ENCODE results near the gene ZNF391. TPM values are rescaled to one million over a fixed set of nuclear protein-coding genes. Genes with fewer than 3 reads are reported as not detected.
"Not testable (repeated sequence)": the region's sequence is repeated elsewhere in the genome, so short reads cannot be mapped to it uniquely, and the experiment has no call there.

Gene ZNF391
- total RNA-seq, 1 donor from 2014 or later = 7.2 TPM

DNA sequence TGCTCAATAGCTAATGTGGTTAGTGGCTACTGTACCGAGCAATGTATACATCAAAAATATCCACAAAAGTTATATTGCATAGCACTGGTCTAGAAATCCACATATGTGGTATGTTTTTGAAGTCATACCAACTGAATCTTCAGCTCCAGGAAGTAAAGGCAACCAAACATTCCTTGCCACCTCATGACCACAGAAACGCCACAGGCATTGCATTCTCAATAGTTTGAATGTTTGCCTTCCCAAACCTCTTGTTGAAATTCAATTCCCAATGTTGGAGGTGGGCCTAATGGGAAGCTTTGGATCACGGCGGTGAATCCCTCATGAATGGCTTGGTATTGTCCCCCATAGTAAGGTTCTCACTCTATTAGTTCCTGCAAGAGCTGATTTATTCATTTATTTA is 18.2 kb upstream of the ZNF391 start:
- no peak overlapping the region for H3K9ac ChIP-seq (ENCODE audit: low read length)
- no peak overlapping the region for H3K27ac Mint-ChIP-seq (ENCODE audit: unreplicated experiment)
- no peak for DNase-seq (ENCODE audit: low read depth)
- H3K4me3 Mint-ChIP-seq (ENCODE audit: unreplicated experiment) = no peak overlapping the region
- peaks cover 25% of the 10 kb centered on the region for H3K9me3 Mint-ChIP-seq (ENCODE audit: unreplicated experiment)
- H3K4me1 Mint-ChIP-seq (ENCODE audit: low read depth, unreplicated experiment) = no peaks in the 10 kb centered on the region
- peaks cover 3% of the 10 kb centered on the region for H3K36me3 Mint-ChIP-seq (ENCODE audit: low read depth, unreplicated experiment)
- peaks cover 3% of the 10 kb centered on the region for H3K9me3 ChIP-seq (ENCODE audit: insufficient read depth, low read depth, low read length)
- H3K27me3 ChIP-seq (ENCODE audit: insufficient read depth, low read length) = peaks cover 2% of the 10 kb centered on the region
- TF ChIP-seq, protein P1, sequence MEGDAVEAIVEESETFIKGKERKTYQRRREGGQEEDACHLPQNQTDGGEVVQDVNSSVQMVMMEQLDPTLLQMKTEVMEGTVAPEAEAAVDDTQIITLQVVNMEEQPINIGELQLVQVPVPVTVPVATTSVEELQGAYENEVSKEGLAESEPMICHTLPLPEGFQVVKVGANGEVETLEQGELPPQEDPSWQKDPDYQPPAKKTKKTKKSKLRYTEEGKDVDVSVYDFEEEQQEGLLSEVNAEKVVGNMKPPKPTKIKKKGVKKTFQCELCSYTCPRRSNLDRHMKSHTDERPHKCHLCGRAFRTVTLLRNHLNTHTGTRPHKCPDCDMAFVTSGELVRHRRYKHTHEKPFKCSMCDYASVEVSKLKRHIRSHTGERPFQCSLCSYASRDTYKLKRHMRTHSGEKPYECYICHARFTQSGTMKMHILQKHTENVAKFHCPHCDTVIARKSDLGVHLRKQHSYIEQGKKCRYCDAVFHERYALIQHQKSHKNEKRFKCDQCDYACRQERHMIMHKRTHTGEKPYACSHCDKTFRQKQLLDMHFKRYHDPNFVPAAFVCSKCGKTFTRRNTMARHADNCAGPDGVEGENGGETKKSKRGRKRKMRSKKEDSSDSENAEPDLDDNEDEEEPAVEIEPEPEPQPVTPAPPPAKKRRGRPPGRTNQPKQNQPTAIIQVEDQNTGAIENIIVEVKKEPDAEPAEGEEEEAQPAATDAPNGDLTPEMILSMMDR (IDR thresholded peaks at IDR 0.05; ENCODE audit: insufficient read depth, low read depth, low read length) = no peak
- TF ChIP-seq EZH2 (IDR thresholded peaks at IDR 0.05; ENCODE audit: insufficient read depth, low read length) = no peak
- H4K20me1 ChIP-seq (ENCODE audit: insufficient read depth, low read length) = no peaks in the 10 kb centered on the region
- no peaks in the 10 kb centered on the region for H3K36me3 ChIP-seq (ENCODE audit: insufficient read depth, low read length)
- no peak overlapping the region for H3K27ac ChIP-seq (ENCODE audit: low read depth, low read length)
- H3K4me2 ChIP-seq (ENCODE audit: low read length) = no peak overlapping the region
- H3K27me3 Mint-ChIP-seq (ENCODE audit: low read depth, unreplicated experiment) = no peaks in the 10 kb centered on the region
- H2AFZ ChIP-seq (ENCODE audit: low read depth, low read length) = no peak overlapping the region
- no peaks in the 10 kb centered on the region for H3K79me2 ChIP-seq (ENCODE audit: insufficient read depth, low read length)
- no peak overlapping the region for H3K4me3 ChIP-seq (ENCODE audit: insufficient read depth, low read depth, low read length)
- no peaks in the 10 kb centered on the region for H3K4me1 ChIP-seq (ENCODE audit: insufficient read depth, low read length)
- no peak for FAIRE-seq

DNA sequence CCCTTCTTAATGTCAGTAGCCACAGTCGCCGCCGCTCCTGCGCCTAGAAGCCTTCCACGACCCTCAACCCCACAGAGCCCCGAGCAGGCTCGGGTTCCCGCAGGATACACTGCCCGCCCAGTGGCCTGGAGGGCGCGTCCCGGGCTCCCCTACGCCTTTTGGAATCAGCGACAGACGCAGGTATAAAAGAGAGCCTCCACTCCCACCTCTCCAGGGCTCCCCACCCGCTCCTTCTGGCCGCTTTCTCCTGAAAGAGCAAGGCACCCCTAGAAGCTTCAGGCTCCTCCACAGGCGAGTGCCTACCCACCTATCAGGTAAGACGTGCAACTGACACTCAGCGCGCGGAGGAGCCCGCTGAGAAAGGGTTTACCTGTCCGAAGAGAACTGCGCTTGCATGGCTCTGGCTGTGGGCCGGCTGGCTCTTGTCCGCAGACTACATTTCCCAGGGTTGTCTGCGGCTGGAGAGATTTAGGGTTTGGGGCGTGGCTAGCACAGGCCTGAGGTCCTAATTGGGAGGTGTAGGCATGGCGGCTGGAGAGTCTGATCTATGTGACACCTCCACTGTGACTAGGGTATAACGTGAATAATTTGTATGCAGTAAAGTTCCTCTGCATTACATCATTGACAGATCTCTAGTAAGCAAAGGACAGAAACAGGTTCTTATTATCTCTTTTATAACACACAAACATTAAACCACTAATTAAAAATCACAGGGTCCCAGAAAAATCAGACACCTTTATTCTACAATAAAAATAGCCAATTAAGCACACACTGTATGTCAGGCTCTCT is 13.5 kb upstream of the ZNF391 start:
- Histone ChIP-seq H4K20me1 (ENCODE audit: insufficient read depth, low read length) (no peaks in the 10 kb centered on the region), H3K27ac (ENCODE audit: low read depth, low read length) (no peak overlapping the region), H3K9ac (ENCODE audit: low read length) (no peak overlapping the region), H3K27me3 (ENCODE audit: insufficient read depth, low read length) (peaks cover 2% of the 10 kb centered on the region), H2AFZ (ENCODE audit: low read depth, low read length) (peak overlapping the region; percentile 94), H3K4me1 (ENCODE audit: insufficient read depth, low read length) (no peaks in the 10 kb centered on the region), H3K4me2 (ENCODE audit: low read length) (peak overlapping the region; percentile 84), H3K4me3 (ENCODE audit: insufficient read depth, low read depth, low read length) (peak overlapping the region; percentile 44), H3K79me2 (ENCODE audit: insufficient read depth, low read length) (no peaks in the 10 kb centered on the region), H3K9me3 (ENCODE audit: insufficient read depth, low read depth, low read length) (no peaks in the 10 kb centered on the region), H3K36me3 (ENCODE audit: insufficient read depth, low read length) (no peaks in the 10 kb centered on the region)
- DNase-seq (ENCODE audit: low read depth) (peak; percentile 44), FAIRE-seq (no peak)
- Mint-ChIP-seq H3K4me3 (ENCODE audit: unreplicated experiment) (peak overlapping the region; percentile 92), H3K4me1 (ENCODE audit: low read depth, unreplicated experiment) (peaks cover 2% of the 10 kb centered on the region), H3K36me3 (ENCODE audit: low read depth, unreplicated experiment) (peaks cover 2% of the 10 kb centered on the region), H3K27ac (ENCODE audit: unreplicated experiment) (peak overlapping the region; percentile 53), H3K27me3 (ENCODE audit: low read depth, unreplicated experiment) (no peaks in the 10 kb centered on the region), H3K9me3 (ENCODE audit: unreplicated experiment) (peaks cover 7% of the 10 kb centered on the region)
- TF ChIP-seq EZH2 (IDR thresholded peaks at IDR 0.05; ENCODE audit: insufficient read depth, low read length) = no peak
- TF ChIP-seq, protein P1 (IDR thresholded peaks at IDR 0.05; ENCODE audit: insufficient read depth, low read depth, low read length) = no peak

DNA sequence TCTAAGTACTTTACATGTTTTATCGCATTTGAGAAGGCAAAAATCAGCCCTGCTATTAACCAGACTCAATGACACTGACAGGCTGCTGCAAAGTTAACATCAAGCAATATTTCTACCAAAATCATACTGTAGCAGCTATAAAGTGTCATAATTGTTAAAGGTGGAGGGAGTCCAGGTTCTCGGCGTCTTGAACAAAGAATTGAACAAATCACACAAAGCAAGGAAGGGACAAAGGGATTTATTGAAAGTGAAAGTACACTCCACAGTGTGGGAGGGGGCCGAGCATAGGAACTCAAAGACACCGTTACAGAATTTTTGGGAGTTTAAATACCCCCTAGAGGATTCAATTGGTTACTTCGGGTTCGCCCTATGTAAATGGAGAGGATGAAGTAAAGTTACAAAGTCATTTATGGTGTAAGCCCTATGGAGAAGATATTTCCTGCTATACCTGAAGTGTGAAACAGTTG is 12.9 kb upstream of the ZNF391 start:
- Histone ChIP-seq H3K9me3 (ENCODE audit: insufficient read depth, low read depth, low read length) (no peaks in the 10 kb centered on the region), H3K4me3 (ENCODE audit: insufficient read depth, low read depth, low read length) (peak overlapping the region; percentile 44), H3K4me1 (ENCODE audit: insufficient read depth, low read length) (no peaks in the 10 kb centered on the region), H3K9ac (ENCODE audit: low read length) (no peak overlapping the region), H3K27ac (ENCODE audit: low read depth, low read length) (no peak overlapping the region), H3K4me2 (ENCODE audit: low read length) (peak overlapping the region; percentile 84), H4K20me1 (ENCODE audit: insufficient read depth, low read length) (no peaks in the 10 kb centered on the region), H3K36me3 (ENCODE audit: insufficient read depth, low read length) (no peaks in the 10 kb centered on the region), H2AFZ (ENCODE audit: low read depth, low read length) (peak overlapping the region; percentile 63), H3K79me2 (ENCODE audit: insufficient read depth, low read length) (no peaks in the 10 kb centered on the region), H3K27me3 (ENCODE audit: insufficient read depth, low read length) (peaks cover 2% of the 10 kb centered on the region)
- no peak overlapping the region for H3K27ac Mint-ChIP-seq (ENCODE audit: unreplicated experiment)
- DNase-seq (ENCODE audit: low read depth) (no peak), FAIRE-seq (no peak)
- peaks cover 7% of the 10 kb centered on the region for H3K36me3 Mint-ChIP-seq (ENCODE audit: low read depth, unreplicated experiment)
- peaks cover 2% of the 10 kb centered on the region for H3K4me1 Mint-ChIP-seq (ENCODE audit: low read depth, unreplicated experiment)
- peak overlapping the region; percentile 92 for H3K4me3 Mint-ChIP-seq (ENCODE audit: unreplicated experiment)
- peaks cover 10% of the 10 kb centered on the region for H3K9me3 Mint-ChIP-seq (ENCODE audit: unreplicated experiment)
- H3K27me3 Mint-ChIP-seq (ENCODE audit: low read depth, unreplicated experiment) = no peaks in the 10 kb centered on the region
- TF ChIP-seq, protein P1 (IDR thresholded peaks at IDR 0.05; ENCODE audit: insufficient read depth, low read depth, low read length) = no peak
- TF ChIP-seq EZH2 (IDR thresholded peaks at IDR 0.05; ENCODE audit: insufficient read depth, low read length) = no peak

DNA sequence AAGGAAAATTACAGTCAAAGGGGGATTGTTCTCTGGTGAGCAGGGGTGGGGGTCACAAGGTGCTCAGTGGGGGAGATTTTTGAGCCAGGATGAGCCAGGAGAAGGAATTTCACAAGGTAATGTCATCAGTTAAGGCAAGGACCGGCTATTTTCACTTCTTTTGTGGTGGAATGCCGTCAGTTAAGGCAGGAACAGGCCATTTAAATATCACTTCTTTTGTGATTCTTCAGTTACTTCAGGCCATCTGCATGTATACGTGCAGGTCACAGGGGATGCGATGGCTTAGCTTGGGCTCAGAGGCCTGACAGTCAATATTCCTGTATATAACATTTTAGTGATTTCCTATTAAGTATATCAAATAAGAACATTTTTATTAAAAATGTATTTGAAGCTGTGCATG is 10.2 kb upstream of the ZNF391 start:
- H3K36me3 ChIP-seq (ENCODE audit: insufficient read depth, low read length); H3K4me1 Mint-ChIP-seq (ENCODE audit: low read depth, unreplicated experiment); H3K27me3 ChIP-seq (ENCODE audit: insufficient read depth, low read length); H3K27me3 Mint-ChIP-seq (ENCODE audit: low read depth, unreplicated experiment); H2AFZ ChIP-seq (ENCODE audit: low read depth, low read length); H3K36me3 Mint-ChIP-seq (ENCODE audit: low read depth, unreplicated experiment); H3K9me3 ChIP-seq (ENCODE audit: insufficient read depth, low read depth, low read length); H3K4me3 ChIP-seq (ENCODE audit: insufficient read depth, low read depth, low read length); H3K9ac ChIP-seq (ENCODE audit: low read length); H3K4me3 Mint-ChIP-seq (ENCODE audit: unreplicated experiment); H3K4me1 ChIP-seq (ENCODE audit: insufficient read depth, low read length); H4K20me1 ChIP-seq (ENCODE audit: insufficient read depth, low read length); H3K9me3 Mint-ChIP-seq (ENCODE audit: unreplicated experiment); H3K4me2 ChIP-seq (ENCODE audit: low read length); H3K79me2 ChIP-seq (ENCODE audit: insufficient read depth, low read length); H3K27ac Mint-ChIP-seq (ENCODE audit: unreplicated experiment); H3K27ac ChIP-seq (ENCODE audit: low read depth, low read length); FAIRE-seq; DNase-seq (ENCODE audit: low read depth): not testable (repeated sequence)

Data from astrocyte (in vitro differentiated cells and primary cell).